HepG2 (cell line): ENCODE results near the gene NFS1. TPM values are rescaled to one million over a fixed set of nuclear protein-coding genes. Genes with fewer than 3 reads are reported as not detected.
A peak's percentile ranks its signal among the peaks of the same experiment; 100 is the strongest.

Experiments
- CBX2 ChIP-seq, 2 experiments: fragments of 200-600 bp in 1 of 2; sonication (generic); formaldehyde crosslinking in 1 of 2; IDR thresholded peaks; 2 replicates each; pipeline versions ENCODE4 v1.7.0 to v1.8.1; 2018 to 2022; ENCODE audit warnings: low read depth in 2 of 2, low read length in 1 of 2, mild to moderate bottlenecking in 1 of 2, missing genetic modification reagents in 1 of 2
- KDM5B ChIP-seq: sonication (generic); formaldehyde crosslinking; IDR thresholded peaks from 2 replicates; pipeline ENCODE4 v1.4.0; 2020; ENCODE audit warnings: missing genetic modification reagents, mild to moderate bottlenecking, borderline replicate concordance
- KLF6 ChIP-seq: IDR thresholded peaks from 2 replicates; pipeline ENCODE4 v1.8.0; 2016; ENCODE audit warnings: missing biosample characterization, missing genetic modification reagents
- NFYC ChIP-seq: IDR thresholded peaks from 2 replicates; pipeline ENCODE4 v1.6.1; 2016; ENCODE audit warnings: missing genetic modification reagents, missing compliant biosample characterization
- PITX1 ChIP-seq: sonication (generic); formaldehyde crosslinking; IDR thresholded peaks from 2 replicates; pipeline ENCODE4 v1.5.1; 2020; ENCODE audit warnings: mild to moderate bottlenecking, missing genetic modification reagents
- RNF219 ChIP-seq: sonication (generic); formaldehyde crosslinking; IDR thresholded peaks from 2 replicates; pipeline ENCODE4 v1.5.0; 2020; ENCODE audit warnings: mild to moderate bottlenecking, missing genetic modification reagents
- SIN3A ChIP-seq: IDR thresholded peaks from 2 replicates; pipeline ENCODE4 v1.6.1; 2011; ENCODE audit warnings: low read depth, mild to moderate bottlenecking, control low read depth, low read length, borderline replicate concordance
- SRSF1 ChIP-seq: fragments of 200-400 bp; formaldehyde crosslinking; optimal IDR thresholded peaks from 2 replicates; pipeline ENCODE3; 2017; ENCODE audit warnings: mild to moderate bottlenecking, low read depth, low read length, moderate library complexity
- TAF15 ChIP-seq: fragments of 200-400 bp; formaldehyde crosslinking; IDR thresholded peaks from one replicate; pipeline ENCODE4 v1.6.1; 2018; ENCODE audit warnings: mild to moderate bottlenecking, low read depth, low read length; ENCODE audit not compliant: poor library complexity, severe bottlenecking
- ZFP82 ChIP-seq: sonication (generic); formaldehyde crosslinking; IDR thresholded peaks from 2 replicates; pipeline ENCODE4 v1.5.1; 2020; ENCODE audit warnings: mild to moderate bottlenecking, missing genetic modification reagents, borderline replicate concordance
- ZNF546 ChIP-seq: sonication (generic); formaldehyde crosslinking; conservative IDR thresholded peaks from 2 replicates; pipeline ENCODE4 v1.8.1; 2023; ENCODE audit warnings: mild to moderate bottlenecking, missing genetic modification reagents
- ZNF781 ChIP-seq: sonication (generic); formaldehyde crosslinking; IDR thresholded peaks from 2 replicates; pipeline ENCODE4 v1.5.1; 2020; ENCODE audit warnings: borderline replicate concordance, mild to moderate bottlenecking, missing genetic modification reagents; ENCODE audit errors: not compliant biosample characterization
- ZSCAN22 ChIP-seq: sonication (generic); formaldehyde crosslinking; IDR thresholded peaks from 2 replicates; pipeline ENCODE4 v1.4.0; 2020; ENCODE audit warnings: mild to moderate bottlenecking, missing genetic modification reagents
- polyA plus RNA-seq, 8 experiments: library from polyadenylated mRNA; depleted of rRNA in 3 of 8; stranded (reverse) in 7 of 8; unstranded in 1 of 8; fragments of >200 nt; fragmentation: Illumina TruSeq in 4 of 8; extraction: Trizol in 4 of 8; gene quantifications; 2 replicates each; pipeline versions ENCODE4 v1.2.1 to v1.2.3, GENCODE V29; 2011 to 2016; ENCODE audit warnings: low read depth in 4 of 8, missing spikeins in 1 of 8, mixed read lengths in 1 of 8; ENCODE audit not compliant: insufficient read depth in 1 of 8
- total RNA-seq, 5 experiments: library from RNA; depleted of rRNA; stranded (reverse); fragments of >200 nt; fragmentation: Illumina TruSeq; extraction: Trizol; gene quantifications; 2 replicates each; pipeline ENCODE4 v1.2.3, GENCODE V29; 2016; ENCODE audit warnings: low read depth in 1 of 5
- TF ChIP-seq, protein P1 (sequence below): sonication (generic); formaldehyde crosslinking; IDR thresholded peaks from 2 replicates; pipeline ENCODE4 v1.4.0; 2020; ENCODE audit warnings: missing genetic modification reagents, borderline replicate concordance
- TF ChIP-seq, protein P2 (sequence below): fragments of 450-650 bp; IDR thresholded peaks from 2 replicates; pipeline ENCODE4 v1.6.1; 2017; ENCODE audit warnings: mild to moderate bottlenecking
- TF ChIP-seq, protein P3 (sequence below): IDR thresholded peaks from 2 replicates; pipeline ENCODE4 v1.6.1; 2012; ENCODE audit warnings: inconsistent platforms

NFS1 gene
- total and polyA plus RNA-seq, 2 of the 13 experiments (the other 11 are each of a cell fraction or from before 2014, with no cell fraction given) = 65.9 to 88.1 TPM

DNA sequence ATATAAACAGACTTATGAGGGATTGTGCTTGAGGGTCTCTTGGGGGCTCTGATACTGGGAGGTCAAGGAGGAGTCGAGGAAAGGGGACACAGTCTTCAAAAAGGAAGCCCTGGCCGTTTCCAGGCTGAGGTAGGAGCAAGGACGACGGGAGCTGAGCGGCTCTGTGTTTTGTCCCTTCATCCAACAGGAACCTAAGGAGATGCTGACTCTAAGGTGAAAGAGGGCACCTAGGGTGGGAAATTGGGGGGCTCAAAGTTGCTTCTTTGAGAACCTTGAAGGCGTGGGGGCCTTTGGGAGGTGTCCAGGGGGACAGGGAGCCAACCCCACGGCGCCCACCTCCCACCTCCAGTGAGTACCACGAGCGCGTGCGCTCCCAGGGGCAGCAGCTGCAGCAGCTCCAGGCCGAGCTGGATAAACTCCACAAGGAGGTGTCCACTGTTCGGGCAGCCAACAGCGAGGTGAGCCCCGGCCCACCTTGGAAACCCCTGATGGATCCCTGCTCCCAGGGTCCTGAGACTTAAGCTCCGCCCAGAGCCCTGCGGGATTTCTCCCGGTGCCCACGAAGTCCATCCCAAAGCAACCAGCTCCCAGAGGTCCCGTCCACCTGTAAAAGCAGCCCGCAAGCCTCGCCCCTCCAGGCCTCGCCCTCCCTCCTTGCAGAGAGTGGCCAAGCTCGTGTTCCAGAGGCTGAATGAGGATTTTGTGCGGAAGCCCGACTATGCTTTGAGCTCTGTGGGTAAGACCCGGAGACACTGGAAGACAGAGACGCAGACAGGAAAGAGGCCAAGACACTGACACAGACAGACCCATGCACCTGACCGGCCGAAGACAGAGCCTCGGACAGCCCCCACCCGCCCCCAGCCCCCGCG lies 80.7 kb downstream of the NFS1 start (continued):
- TF ChIP-seq, protein P1, sequence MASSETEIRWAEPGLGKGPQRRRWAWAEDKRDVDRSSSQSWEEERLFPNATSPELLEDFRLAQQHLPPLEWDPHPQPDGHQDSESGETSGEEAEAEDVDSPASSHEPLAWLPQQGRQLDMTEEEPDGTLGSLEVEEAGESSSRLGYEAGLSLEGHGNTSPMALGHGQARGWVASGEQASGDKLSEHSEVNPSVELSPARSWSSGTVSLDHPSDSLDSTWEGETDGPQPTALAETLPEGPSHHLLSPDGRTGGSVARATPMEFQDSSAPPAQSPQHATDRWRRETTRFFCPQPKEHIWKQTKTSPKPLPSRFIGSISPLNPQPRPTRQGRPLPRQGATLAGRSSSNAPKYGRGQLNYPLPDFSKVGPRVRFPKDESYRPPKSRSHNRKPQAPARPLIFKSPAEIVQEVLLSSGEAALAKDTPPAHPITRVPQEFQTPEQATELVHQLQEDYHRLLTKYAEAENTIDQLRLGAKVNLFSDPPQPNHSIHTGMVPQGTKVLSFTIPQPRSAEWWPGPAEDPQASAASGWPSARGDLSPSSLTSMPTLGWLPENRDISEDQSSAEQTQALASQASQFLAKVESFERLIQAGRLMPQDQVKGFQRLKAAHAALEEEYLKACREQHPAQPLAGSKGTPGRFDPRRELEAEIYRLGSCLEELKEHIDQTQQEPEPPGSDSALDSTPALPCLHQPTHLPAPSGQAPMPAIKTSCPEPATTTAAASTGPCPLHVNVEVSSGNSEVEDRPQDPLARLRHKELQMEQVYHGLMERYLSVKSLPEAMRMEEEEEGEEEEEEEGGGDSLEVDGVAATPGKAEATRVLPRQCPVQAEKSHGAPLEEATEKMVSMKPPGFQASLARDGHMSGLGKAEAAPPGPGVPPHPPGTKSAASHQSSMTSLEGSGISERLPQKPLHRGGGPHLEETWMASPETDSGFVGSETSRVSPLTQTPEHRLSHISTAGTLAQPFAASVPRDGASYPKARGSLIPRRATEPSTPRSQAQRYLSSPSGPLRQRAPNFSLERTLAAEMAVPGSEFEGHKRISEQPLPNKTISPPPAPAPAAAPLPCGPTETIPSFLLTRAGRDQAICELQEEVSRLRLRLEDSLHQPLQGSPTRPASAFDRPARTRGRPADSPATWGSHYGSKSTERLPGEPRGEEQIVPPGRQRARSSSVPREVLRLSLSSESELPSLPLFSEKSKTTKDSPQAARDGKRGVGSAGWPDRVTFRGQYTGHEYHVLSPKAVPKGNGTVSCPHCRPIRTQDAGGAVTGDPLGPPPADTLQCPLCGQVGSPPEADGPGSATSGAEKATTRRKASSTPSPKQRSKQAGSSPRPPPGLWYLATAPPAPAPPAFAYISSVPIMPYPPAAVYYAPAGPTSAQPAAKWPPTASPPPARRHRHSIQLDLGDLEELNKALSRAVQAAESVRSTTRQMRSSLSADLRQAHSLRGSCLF (CRISPR knock-in tag) = no peak; the same call in 1 of the 2 replicates
- TF ChIP-seq TAF15 = peak; percentile 47
- 0 out of 2 replicates have a peak, but pooled peaks have one; percentile 23 for TF ChIP-seq ZSCAN22
- TF ChIP-seq ZFP82 (CRISPR knock-in tag) = 0 out of 2 replicates have a peak, but pooled peaks have one; percentile 81
- no peak for TF ChIP-seq SRSF1
- no peak; the same call in 1 of the 2 replicates for TF ChIP-seq PITX1 (CRISPR knock-in tag)
- no peak for TF ChIP-seq KLF6 (CRISPR knock-in tag)
- no peak for TF ChIP-seq ZNF546 (CRISPR knock-in tag)
- TF ChIP-seq RNF219 (CRISPR knock-in tag) = 0 out of 2 replicates have a peak, but pooled peaks have one; percentile 60
- peak; percentile 53 for TF ChIP-seq KDM5B (CRISPR knock-in tag)
- TF ChIP-seq NFYC (CRISPR knock-in tag) = no peak
- no peak for TF ChIP-seq CBX2 (IDR thresholded peaks at IDR 0.05; ENCODE audit: low read depth, low read length)
- TF ChIP-seq CBX2 (CRISPR knock-in tag; IDR thresholded peaks at IDR 0.05; ENCODE audit: low read depth) = no peak
- peak; percentile 77 for TF ChIP-seq ZNF781
- 0 out of 2 replicates have a peak, but pooled peaks have one; percentile 67 for TF ChIP-seq SIN3A
- TF ChIP-seq, protein P2, sequence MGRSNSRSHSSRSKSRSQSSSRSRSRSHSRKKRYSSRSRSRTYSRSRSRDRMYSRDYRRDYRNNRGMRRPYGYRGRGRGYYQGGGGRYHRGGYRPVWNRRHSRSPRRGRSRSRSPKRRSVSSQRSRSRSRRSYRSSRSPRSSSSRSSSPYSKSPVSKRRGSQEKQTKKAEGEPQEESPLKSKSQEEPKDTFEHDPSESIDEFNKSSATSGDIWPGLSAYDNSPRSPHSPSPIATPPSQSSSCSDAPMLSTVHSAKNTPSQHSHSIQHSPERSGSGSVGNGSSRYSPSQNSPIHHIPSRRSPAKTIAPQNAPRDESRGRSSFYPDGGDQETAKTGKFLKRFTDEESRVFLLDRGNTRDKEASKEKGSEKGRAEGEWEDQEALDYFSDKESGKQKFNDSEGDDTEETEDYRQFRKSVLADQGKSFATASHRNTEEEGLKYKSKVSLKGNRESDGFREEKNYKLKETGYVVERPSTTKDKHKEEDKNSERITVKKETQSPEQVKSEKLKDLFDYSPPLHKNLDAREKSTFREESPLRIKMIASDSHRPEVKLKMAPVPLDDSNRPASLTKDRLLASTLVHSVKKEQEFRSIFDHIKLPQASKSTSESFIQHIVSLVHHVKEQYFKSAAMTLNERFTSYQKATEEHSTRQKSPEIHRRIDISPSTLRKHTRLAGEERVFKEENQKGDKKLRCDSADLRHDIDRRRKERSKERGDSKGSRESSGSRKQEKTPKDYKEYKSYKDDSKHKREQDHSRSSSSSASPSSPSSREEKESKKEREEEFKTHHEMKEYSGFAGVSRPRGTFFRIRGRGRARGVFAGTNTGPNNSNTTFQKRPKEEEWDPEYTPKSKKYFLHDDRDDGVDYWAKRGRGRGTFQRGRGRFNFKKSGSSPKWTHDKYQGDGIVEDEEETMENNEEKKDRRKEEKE = no peak
- TF ChIP-seq, protein P3, sequence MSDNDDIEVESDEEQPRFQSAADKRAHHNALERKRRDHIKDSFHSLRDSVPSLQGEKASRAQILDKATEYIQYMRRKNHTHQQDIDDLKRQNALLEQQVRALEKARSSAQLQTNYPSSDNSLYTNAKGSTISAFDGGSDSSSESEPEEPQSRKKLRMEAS = peak; percentile 65; the same call in 1 of the 2 replicates
